Coronary artery (tissue), 2 donors: Measurements from ENCODE around the gene BMP15.

Experiments
- DNase-seq: peaks from one replicate; pipeline ENCODE4 v3.0.0-alpha.2; 2017; ENCODE audit warnings: low spot score
- H3K27ac ChIP-seq, 2 donors: fragments of 200-600 bp; sonication (generic); one replicate each; pipeline ENCODE4 v1.5.1; 2016 to 2019
- H3K4me3 ChIP-seq: fragments of 200-600 bp; sonication (generic); 2 replicates; pipeline ENCODE4 v1.5.1; 2016; ENCODE audit warnings: mild to moderate bottlenecking, moderate library complexity
- CTCF ChIP-seq: fragments of 200-600 bp; sonication (generic); IDR thresholded peaks from one replicate; pipeline ENCODE4 v1.5.1; 2019; ENCODE audit warnings: antibody characterized with exemption

The BMP15 gene

GRCh38 chrX:50920132-50920531, 9.6 kb downstream of the BMP15 start:
- DNase-seq: no peak
- Histone ChIP-seq H3K4me3 (no peak overlapping the region), H3K27ac (no peak overlapping the region)
- no peak for TF ChIP-seq CTCF

DNA sequence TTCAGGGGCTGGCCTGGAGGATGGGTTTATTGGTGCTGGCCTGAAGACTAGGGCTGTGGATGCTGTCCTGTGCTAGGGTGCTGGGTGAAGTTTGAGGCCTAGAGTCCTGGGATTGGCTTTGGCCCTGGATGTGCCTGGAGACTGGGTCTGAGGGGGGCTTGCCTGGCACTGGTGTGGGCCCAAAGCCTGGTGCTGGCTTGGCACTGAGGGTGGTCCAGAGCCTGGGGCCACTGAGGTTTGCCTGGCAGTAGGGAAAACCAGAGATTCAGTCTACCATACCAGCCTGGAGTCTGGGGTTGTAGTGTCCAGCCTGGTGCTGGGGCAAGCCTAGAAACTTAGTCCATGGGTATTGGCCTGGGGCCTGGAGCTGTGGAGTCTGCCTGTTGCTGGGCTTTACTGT, 16.6 kb downstream of the BMP15 start:
- DNase-seq: no peak
- Histone ChIP-seq H3K4me3 (no peak overlapping the region), H3K27ac (no peak overlapping the region)
- no peak for TF ChIP-seq CTCF

GRCh38 chrX:50941638-50942037, 31.1 kb downstream of the BMP15 start:
- no peak for TF ChIP-seq CTCF
- Histone ChIP-seq H3K4me3 (no peak overlapping the region), H3K27ac (no peak overlapping the region)
- no peak for DNase-seq

- no peak for DNase-seq
- Histone ChIP-seq H3K27ac (no peak overlapping the region), H3K4me3 (no peak overlapping the region)
- no peak for TF ChIP-seq CTCF
Measured at GRCh38 chrX:50942471-50942870, 31.9 kb downstream of the BMP15 start.

DNA sequence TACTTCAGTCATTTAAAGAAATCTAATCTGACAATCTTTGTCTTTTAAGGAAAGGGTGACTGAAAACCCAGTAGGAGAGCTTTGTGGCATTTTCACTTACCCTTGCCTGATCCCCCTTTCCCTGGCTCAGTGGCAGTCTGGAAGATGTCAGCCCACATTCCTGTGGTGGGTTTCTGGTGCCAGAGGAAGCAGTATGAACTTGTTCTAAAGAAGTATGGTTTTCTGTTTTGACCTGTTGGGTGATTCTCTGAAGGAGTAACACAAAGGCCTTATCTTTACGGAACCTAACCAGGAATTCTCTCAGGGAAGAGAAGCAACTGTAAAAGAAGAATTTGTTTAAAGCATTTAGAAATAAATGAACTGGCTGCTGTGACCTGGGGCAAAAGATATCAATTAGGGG, 41.9 kb downstream of the BMP15 start:
- TF ChIP-seq CTCF: no peak
- no peak for DNase-seq

GRCh38 chrX:50953832-50954231, 43.3 kb downstream of the BMP15 start:
- DNase-seq: no peak
- Histone ChIP-seq H3K27ac (no peak overlapping the region), H3K4me3 (no peak overlapping the region)
- TF ChIP-seq CTCF: no peak

More for the DNA sequence above, 41.9 kb downstream of the BMP15 start:
- H3K4me3 ChIP-seq: no peak overlapping the region
- no peak overlapping the region for H3K27ac ChIP-seq

GRCh38 chrX:50962156-50962555, 51.6 kb downstream of the BMP15 start:
- H3K4me3 ChIP-seq: no peak overlapping the region
- H3K27ac ChIP-seq: no peak overlapping the region
- DNase-seq: no peak
- TF ChIP-seq CTCF: no peak
